ENCODE data around the gene CEP131.
A peak's percentile ranks its signal among the peaks of the same experiment; 100 is the strongest.

The CEP131 gene

DNA sequence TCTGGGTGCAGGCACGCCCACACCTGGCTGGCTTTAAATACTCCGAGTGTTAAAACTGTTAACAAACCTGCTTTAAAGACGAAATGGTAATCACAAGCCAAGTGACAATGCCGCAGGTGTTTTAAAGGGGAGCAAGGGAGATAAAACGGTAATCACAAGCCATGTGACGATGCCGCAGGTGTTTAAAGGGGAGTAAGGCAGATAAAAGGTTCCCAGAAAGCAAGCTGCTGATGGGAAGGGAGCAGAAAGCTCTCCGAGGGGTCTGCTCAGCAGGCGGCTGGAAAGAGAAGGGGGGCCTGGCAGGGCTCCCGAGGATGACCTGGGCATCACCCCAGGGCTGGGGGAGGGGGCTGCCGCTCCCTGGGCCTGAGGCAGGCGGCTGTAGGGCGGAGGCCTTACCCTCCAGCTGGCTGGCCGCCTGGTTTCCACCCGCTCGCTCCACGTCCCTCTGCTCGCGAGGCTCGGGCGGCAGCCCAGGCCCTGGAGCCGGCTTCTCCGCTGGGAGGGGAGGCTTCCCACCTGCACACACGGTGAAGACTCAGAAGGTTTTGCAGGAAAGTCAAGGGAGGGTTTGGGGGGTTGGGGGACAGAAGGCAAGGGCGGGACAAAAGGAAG lies 28.4 kb upstream of the CEP131 start:
- DNase-seq: peak; percentile 67

DNA sequence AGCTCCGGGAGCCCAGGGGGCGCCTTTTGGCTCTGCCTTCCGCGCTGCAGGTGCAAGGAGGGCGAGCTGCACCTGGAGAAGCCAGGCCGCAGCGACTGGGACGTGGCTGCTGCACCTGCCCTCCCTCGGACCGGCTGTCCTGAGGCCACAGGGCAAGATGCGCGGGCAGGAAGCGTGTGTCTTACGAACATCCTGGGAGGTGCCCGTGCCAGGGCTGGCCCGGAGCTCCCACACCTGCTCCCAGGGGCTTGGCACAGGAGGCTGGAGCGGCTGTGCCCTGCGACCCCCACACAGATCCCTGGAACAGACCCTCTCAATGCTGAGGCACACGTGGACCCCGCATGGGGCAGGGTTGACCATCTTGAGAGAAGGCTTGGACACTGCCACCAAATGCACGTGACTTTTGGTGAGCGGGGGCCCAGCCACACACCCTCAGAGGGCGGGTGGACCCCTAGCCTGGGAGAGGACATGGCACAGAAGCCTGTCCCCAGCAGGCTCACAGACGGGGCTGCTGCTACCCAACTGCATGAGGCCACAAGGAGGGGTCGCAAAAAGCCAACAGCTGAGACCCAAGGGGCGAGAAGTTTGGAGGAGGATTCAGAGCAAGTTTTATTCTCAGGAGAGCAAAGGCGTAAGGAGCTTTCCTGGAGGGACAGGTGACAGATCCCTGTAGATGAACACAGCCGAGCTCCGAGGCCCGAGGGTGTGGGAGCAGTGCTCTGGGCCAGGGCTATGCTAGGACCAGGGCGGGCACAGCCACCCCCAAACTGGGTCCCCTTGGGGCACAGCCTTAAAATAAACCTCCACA lies 27.7 kb upstream of the CEP131 start:
- DNase-seq: no peak

DNA sequence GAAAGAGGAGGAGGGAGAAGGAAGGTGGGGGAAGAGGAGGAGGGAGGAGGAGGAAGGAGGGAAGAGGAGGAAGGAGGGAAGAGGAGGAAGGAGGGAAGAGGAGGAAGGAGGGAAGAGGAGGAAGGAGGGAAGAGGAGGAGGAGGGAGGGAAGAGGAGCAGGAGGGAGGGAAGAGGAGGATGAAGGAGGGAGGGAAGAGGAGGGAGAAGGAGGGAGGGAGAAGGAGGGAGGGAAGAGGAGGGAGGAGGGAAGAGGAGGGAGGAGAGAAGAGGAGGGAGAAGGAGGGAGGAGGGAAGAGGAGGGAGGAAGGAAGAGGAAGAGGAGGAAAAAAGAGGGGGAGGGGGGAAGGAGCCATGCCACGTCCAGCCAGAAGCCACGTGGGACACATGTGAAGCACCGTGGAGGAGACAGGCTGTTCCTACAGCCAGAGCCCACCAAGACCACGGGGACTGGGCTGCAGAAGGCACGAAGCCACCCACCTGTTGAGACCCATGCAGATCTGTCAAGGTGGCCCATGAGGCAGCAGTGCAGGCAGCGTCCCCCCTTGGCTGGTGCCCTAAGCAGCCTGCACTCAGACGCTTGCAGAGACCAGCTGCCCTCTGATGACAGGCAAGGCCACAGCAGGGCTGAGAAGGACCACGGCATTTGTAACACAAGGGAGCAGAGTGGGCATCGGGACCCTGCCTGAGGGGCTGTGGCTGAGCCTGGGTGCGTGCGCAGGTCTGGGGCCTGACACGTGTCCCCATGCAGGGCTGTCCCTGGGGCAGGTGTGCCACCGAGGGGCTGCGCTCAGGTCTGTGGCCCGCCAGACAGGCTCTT lies 26.7 kb upstream of the CEP131 start:
- no peak for DNase-seq

DNA sequence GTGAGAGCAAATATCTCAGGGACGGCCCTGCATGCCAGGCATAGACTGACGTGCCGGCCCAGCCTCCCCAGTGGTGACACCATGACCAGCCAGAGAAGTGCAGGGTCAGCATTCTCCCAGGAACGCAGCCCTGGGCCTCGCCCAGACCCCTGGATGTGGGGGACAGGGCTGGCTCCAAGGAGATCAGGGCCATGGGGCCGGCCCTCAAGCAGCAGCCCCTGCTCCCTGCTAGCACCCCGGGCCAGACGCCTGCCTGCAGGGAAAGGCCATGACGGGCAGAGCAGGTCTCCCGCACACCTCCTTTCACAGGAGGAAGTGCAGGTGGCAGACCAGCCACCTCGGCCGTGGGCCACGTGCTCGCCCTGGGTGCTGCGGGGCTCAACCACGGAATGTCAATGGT lies 25.9 kb upstream of the CEP131 start:
- no peak for DNase-seq

DNA sequence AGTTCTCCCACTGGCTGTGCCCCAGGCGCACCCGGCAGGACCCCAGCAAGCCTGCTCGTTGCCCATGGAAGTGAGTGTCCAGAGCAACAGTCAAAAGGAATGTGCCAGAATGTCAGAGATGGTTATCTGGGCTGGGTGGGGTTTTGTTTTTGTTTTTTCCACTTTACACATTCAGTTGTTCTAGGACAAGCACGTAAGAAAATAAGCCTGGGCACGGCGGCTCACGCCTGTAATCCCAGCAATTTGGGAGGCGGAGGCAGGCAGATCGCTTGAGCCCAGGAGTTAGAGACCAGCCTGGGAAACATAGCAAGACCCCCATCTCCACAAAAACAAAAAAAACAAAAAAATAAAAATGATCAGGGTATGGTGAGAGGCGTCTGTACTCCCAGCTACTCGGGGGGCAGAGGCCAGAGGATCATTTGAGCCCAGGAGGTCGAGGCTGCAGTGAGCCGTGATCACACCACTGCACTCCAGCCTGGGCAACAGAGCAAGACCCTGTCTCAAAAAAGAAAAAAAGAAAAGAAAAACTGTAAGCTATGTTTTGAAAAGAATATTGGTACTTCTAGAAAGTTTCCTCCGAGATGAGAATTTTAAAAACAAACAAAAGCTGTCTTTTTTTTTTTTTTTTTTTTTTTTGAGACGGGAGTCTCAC lies 24.7 kb upstream of the CEP131 start:
- DNase-seq: no peak

DNA sequence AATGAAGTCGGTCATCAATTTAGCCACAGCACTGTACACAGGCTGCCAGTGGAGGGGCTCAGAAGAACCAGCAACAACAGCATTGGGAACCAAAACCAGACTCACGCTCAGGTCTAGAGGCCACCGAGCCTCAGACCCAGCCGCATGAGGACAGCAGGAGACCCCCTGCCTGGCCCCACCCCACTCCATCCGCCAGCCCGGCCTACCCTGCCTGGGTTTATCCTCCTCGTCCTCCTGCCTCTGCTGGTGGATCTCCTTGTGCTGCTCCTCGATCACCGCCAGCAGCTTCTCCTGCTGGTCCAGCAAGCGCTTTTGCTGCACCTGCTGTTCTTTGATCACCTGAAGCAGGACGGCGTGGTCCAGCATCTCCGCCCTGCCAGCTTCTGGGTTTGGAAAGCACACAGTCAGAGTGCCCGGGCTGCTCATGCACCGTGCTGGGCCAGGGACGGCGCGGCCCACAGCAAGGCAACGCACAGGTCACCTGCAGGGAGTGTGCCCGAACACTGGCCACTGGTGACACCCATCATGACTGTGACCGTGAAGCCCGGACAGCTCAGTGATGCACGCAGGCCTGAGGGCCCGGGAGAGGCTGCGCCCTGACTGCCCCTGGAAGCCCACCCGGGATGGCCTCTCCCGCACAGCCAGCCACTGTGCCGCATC lies 24.0 kb upstream of the CEP131 start:
- DNase-seq: no peak

DNA sequence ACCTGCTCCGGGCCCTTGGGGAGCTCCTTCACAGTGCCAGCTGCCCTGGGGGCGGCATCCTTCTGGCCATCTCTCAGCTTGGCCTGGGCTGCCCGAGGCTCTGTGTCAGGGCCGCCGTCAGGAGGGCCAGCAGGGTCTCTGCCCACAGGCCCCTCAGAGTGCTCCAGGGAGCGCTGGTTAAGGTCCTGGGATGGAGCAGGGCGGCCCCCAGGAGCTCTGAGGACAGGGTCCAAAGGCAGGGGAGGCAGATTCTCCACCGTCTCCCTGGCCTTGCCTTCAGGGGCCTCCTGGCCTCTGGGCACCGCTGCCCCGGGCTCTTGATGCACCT lies 23.5 kb upstream of the CEP131 start:
- DNase-seq: no peak

DNA sequence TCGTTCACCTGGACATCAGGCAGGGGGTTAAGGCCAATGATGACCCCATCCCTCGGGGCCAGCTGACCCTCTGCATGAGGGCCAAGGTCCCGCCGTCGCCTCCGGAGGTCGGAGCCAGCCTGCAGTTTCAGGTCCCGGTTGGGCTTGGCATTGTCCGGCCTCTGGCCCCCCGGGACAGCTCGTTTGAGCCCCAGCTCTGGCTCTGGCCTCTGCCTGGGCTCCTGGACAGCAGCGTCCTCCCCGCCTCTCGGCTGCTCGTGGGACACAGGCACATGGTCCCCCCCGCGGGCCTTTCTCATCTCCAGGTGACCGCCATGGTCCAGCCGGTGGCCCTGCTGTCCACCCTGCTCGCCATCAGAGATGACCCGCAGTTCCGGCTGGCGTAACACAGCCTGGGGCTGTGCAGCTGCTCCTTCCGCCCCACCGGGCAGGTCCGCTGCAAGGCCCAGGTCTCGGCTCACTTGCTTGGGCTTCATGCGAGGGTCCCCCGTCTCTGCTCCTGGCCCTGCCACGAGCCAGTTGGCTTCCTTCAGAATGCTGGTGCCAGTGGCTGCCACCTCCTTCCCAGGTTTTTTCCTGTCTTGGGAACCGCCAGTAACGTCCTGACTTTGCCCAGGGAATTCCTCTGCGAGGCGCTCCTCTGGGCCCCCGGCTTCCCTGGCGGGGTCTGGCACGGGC lies 23.0 kb upstream of the CEP131 start:
- no peak for DNase-seq

DNA sequence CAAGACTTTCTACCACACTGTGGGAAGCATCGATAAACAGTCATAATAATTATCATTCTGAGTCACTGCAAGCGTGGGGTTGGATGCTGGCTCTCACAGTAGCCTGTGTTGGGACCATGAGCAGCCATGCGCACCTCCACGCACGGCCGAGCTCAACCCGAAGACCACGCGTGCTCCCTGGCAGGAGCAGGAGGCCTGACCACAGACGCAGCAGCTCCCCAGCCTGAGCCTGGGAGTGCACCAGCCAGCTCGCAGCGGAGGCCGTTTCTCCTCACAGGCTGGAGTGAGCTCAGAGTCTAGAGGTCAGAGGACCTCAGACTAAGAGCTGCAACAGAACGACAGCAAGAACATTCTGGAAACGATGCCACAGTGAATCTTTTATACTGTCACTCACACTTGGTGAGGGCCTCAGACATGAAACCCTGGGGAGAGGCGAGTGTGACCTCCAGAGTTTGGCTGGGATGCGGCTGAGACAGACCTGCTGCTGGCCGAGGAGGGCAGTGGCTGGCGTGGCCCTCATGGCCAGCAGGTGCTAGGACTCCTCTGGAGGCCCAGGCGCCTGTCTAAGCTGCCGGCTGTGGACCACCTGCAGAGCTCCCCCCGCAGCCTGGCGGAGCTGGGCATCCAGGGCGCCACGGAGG lies 22.4 kb upstream of the CEP131 start:
- DNase-seq: no peak

DNA sequence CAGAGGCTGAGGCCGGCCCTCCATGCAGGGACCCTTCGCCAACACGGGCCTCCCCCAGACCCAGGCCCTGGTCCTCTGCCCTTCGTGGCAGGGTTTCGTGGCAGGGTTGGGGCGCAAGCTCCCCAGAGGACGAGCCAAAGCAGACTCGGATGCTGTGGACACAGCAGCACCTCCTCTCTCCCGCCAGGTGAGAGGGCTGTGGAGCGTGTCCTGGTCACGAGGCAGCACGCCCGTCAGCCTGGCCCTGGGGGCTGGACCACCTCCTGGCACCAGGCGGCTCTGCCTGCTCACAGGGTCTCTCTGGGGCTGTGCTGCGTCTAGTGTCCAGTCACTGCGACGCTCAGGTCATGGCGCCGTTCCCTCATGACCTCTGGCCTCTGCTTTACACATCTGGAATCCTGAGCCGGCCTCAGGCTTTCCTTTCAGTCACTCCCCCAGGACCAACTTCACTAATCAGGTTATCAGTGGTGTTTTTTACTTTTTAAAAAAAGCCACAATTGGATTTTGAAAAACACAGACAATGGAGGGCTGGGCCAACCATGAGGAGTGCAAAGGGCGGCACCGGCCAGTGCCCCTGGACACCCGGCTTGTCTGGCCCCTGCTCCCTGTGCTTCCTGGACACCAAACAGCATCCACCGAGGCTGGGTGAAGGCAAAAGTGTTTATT lies 21.7 kb upstream of the CEP131 start:
- no peak for DNase-seq

DNA sequence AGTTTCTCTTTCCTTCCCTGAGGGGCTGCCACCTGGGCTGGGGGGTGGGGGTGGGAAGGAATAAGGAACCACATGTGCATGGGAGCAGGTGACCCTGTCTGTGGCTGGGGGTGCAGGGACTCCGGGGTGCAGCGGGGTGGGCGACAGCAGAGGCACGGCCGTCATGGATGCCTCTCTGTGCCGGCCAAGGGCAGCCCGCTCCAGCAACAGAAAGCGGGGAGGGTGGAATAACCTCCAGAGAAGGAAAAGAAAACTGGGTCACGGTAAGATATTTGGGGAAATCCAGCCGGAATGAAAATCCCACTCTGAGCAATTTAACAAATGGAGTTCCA lies 20.5 kb upstream of the CEP131 start:
- DNase-seq: no peak

DNA sequence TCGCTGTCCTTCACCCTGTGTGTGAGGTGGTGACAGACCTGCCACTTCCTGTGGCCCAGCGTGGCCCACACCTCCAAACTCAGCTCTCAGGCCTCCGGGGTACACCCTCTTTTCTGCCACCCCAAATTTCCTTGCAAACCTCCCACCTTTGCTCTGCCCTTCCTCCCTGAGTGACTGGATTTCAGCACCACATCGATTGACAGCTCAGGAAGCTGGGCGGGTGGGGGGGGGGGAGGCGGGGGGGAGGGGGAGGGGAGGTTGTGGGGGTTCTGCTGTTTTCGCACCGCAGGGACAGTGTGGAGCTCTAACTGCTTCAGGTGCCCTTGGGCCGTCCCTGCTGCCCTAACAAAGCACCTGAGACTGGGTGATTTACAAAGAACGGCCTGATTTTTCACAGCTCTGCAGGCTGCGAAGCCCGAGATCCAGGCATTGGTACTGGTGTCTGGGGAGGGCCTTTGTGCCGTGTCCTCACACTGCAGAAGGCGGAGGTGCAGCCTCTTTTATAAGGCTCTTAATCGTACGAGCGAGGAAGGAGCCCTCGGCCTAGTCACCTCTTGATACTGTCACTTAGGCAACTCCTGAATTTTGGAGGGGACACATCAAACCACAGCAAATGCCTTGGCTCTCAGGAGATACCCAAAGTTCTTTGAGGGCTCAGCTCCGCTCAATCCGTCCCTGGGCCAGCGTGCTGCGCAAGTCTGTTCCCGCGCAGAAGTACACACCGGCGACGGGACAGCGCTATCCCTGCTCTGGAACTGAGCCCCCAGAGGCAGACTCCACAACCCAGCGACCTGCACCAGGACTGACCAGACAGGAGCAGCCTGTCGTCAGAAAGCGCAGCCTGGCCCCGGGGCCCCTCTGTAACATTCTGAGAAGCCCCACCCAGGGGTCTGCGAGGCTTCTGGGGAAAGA lies 19.9 kb upstream of the CEP131 start:
- DNase-seq: no peak

DNA sequence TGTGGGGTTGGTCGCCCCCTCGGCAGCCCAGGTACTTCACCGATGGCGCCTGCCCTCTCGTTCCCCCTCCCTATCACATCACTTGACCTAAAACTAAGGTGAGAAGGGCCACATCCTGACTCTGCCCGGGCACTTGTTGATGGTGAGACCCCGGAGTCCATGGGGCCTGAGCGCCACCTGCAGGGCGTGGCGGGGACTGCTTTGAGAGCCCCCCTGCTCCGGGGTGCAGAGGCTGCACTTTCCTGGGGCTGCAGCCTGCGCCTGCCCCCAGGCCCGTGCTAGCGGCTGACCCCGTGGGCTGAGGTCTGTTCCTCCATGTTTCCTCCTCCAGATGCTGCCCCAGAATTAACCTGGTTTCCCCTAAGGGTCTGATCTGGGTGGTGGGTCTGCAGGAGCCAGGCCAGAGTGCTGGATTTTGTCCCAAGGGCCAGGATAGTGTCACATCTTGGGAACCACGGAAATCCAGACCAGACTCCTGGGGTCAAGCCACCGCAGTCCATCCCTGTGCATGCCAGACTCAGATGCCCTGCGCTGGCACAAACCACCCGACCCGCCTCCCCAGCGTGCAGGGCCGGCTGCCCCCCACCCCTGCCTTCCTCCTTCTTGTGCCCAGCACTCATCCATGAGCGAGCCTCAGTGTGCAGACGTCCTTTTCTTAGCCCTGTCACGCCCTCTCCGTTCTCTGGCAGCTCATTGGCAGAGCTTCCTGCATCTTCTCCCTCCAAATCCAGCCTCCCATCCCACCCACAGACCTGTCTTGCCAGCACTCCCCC lies 19.1 kb upstream of the CEP131 start:
- DNase-seq: peak; percentile 72

DNA sequence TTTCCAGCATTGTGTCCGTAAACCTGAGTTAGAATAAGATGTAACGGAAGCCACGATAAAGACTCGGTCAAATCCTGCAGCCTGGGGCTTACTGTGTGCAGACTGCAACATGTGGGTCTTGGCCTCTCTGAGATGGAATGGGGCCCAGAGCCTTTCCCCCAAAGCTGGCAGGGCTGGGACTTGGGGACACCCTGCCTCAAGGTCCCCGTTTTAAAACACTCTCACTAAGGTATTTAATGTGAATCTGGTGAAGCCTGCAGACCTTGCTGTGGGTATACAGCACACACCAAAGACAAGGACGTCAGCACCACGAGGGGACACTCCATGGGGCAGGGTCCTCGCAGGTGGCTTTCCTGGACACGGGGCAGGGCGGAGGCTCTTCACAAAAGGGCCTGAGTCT lies 18.4 kb upstream of the CEP131 start:
- no peak for DNase-seq

DNA sequence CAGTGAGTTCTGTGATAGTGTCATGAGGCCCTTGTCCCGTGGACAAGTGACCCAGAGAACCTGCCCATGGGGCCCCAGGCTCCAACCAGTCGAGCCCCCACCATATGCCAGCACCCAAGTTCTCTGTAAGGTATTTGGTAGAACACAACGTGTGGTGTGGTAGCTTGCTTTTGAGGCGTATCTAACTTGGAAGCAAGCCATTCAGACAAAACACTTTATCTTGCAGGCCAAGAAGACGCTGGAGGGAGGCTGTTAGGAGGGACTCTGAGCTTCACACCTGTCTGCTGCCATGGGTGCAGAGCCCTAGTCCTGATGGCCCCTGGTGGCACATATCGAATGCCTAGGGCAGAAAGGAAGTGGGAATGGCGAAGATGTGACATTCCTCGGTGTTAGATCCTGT lies 18.0 kb upstream of the CEP131 start:
- no peak for DNase-seq

DNA sequence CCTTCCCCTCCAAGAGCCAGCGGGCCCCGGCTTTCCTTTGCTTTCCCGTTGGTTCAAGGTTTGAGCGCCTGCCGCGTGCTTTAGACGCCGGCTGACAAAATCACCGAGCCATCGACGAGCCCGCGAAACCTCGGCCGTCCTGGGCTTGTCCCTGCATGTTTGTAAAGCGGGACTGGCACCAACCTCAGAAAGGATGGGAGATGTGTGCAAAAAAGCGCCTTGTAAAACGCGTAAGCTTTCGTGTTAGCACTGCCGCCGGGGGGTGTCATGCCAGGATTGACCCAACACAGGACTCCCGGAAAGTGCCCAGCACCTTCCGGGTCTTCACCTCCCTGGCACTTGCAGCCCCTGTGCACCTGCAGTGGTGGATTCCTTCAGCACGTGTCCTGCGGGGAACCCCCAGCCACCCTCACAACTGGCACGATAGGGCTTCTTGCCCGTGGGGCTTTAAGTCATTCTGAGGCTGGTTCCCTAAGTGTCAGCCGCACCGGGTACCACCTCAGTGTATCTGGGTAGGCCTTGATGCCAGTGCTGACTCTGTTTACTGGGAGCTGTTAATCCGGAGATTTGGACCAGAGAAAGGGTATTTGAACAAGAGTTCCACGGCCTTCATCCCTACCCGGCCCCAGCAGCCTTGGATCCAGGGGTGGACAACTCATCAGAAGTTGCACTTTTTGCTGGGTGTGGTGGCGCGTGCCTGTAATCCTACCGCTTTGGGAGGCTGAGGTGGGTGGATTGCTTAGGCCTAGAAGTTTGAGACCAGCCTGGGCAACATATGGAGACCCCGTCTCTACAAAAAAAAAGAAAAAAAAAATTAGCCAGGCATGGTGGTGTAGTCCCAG lies 17.2 kb upstream of the CEP131 start:
- no peak for DNase-seq

DNA sequence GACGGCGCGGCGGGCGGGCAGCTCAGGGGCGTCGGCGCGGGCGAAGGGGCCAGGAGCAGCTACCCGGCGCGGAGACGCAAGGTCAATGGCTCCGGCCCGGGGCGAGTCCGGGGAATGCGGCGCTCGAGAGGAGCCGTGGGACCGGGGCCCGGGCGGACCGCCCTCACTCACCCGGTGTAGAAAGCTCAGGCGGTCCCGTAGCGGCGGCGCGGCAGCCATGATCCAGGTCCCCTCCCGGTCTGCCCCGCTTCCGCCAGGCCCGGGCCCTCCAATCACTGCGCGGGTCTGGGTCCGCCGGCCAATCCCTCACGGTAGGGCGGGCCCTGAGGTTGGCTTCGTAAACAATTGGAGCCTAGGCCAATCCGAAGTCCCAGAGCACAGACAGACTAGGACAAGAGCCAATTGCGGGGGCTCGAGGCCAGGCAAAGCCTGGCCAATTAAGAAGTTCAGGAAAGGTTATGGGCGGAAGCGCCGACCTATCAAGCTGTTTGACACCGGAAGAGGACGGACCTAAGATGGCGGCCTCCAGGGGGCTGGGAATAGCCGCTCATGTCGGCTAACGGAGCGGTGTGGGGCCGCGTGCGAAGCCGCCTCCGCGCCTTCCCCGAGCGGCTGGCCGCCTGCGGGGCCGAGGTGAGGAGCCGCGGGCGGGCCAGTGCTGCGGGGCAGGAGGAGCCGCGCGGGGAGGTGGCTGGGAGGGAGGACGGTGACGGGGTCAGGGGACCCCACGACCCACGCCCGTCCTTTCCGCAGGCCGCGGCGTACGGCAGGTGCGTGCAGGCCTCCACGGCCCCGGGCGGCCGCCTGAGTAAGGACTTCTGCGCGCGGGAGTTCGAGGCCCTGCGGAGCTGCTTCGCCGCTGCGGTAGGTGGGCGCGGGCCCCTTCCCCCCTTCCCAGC lies 16.3 kb upstream of the CEP131 start, which contains the start of the genes NDUFAF8 and TEPSIN:
Gene NDUFAF8 (plus strand): TSS at position 504 of the 899 bp plus-strand sequence. CDS start 46 bp downstream, at position 550.
Gene TEPSIN (minus strand): TSS at position 241 of the 899 bp plus-strand sequence. CDS start 22 bp downstream, at position 219.
- peak; percentile 99 for DNase-seq
